GF-D8 (cell line): ENCODE data around the gene FBXO17.
"Not testable (repeated sequence)": the region's sequence is repeated elsewhere in the genome, so short reads cannot be mapped to it uniquely, and the experiment has no call there.

Source experiments
- DNase-seq: peaks from one replicate; lab custom pipeline; 2025; lab: John Stamatoyannopoulos, UW

FBXO17 gene

GRCh38 chr19:38980583-38981374 lies 5.2 kb upstream of the FBXO17 start:
- DNase-seq: no peak

- DNase-seq: no peak
Observed at GRCh38 chr19:38979812-38980211, 4.3 kb upstream of the FBXO17 start.

- no peak for DNase-seq
Observed at GRCh38 chr19:38978326-38978689, 2.8 kb upstream of the FBXO17 start.

- no peak for DNase-seq
Observed at GRCh38 chr19:38977445-38978325, 2.1 kb upstream of the FBXO17 start.

- DNase-seq: no peak
Observed at GRCh38 chr19:38975861-38976271, 324 bp upstream of the FBXO17 start.

GRCh38 chr19:38974624-38975213 lies 823 bp downstream of the FBXO17 start:
- no peak for DNase-seq

GRCh38 chr19:38971672-38972071 lies 3.9 kb downstream of the FBXO17 start:
- DNase-seq: no peak

- no peak for DNase-seq
Observed at GRCh38 chr19:38970664-38971532, 4.6 kb downstream of the FBXO17 start.

- not testable (repeated sequence) for DNase-seq
Observed at GRCh38 chr19:38966149-38966548, 9.4 kb downstream of the FBXO17 start.

- no peak for DNase-seq
Observed at GRCh38 chr19:38964738-38965137, 10.8 kb downstream of the FBXO17 start.

GRCh38 chr19:38959618-38960017 lies 15.9 kb downstream of the FBXO17 start:
- no peak for DNase-seq

GRCh38 chr19:38958301-38958700 lies 17.2 kb downstream of the FBXO17 start:
- no peak for DNase-seq

GRCh38 chr19:38956264-38956663 lies 19.3 kb downstream of the FBXO17 start:
- DNase-seq: no peak

- no peak for DNase-seq
Observed at GRCh38 chr19:38953677-38954076, 21.9 kb downstream of the FBXO17 start.

GRCh38 chr19:38952395-38953165 lies 23.0 kb downstream of the FBXO17 start:
- DNase-seq: peak; percentile 15

GRCh38 chr19:38951187-38951586 lies 24.4 kb downstream of the FBXO17 start:
- DNase-seq: no peak

- no peak for DNase-seq
Observed at GRCh38 chr19:38949580-38950367, 25.8 kb downstream of the FBXO17 start.

- DNase-seq: no peak
Observed at GRCh38 chr19:38946229-38947010, 29.1 kb downstream of the FBXO17 start.

GRCh38 chr19:38945562-38946228 lies 29.8 kb downstream of the FBXO17 start:
- DNase-seq: no peak
